Left renal pelvis (tissue), 4 donors: ENCODE data around the gene LETMD1. TPM values are rescaled to one million over a fixed set of nuclear protein-coding genes. Genes with fewer than 3 reads are reported as not detected.
A peak's percentile ranks its signal among the peaks of the same experiment; 100 is the strongest.
"Not testable (repeated sequence)": the region's sequence is repeated elsewhere in the genome, so short reads cannot be mapped to it uniquely, and the experiment has no call there.

Source experiments
- DNase-seq, 4 donors: peaks; one replicate each; pipeline ENCODE4 v3.0.0-alpha.2; 2013; ENCODE audit warnings: low read depth in 4 of 4, low spot score in 3 of 4
- polyA plus RNA-seq, 4 donors: library from polyadenylated mRNA; unstranded; fragments of 120-200 nt; gene quantifications; one replicate each; pipeline ENCODE4 v1.2.1, GENCODE V29; 2013; ENCODE audit not compliant: insufficient read length in 4 of 4

Gene LETMD1
- 100 to 1,000 TPM in 2 of 4 donors, 10 to 100 TPM in 2; 77.6 to 137 (median 97.6) TPM for polyA plus RNA-seq

DNA sequence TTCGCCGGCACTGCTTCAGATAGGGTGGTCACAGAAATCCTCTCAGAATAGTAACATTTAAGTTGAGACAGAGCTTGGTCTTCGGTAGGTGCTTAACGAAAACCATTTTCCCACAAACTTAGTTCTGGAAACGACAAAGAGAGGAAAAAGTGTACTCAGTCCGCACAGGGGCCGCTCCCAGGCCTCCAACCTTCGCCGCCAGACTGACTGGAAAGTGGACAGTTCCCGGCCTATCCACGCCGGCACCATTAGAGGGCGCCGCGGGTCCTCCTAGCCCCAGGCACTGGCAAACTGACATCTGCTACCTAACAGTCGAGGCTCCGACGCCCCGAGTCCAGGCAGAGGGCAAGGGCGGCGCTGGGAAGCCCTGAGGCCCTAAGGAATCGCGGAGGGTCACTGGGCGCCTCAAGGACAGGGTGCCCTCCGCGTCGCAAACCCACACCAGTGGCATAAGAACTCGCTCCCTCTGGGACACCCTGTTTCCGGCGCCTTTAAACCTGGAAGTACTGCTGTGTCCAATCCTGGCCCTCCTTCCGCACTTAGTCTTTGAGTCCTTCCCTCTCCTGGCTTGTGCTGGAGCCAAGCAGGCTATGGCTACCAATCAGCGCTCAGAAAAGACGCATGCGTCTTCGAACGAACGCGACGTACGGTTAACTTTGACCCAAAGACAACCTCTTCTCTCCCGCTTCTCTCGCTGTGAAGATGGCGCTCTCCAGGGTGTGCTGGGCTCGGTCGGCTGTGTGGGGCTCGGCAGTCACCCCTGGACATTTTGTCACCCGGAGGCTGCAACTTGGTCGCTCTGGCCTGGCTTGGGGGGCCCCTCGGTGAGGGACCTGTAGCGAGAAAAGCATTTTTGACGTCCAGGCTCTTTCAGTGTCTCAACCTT, at the start of gene LETMD1:
Gene LETMD1, plus strand, starts transcription at position 673 of the 886 bp plus-strand sequence. Its CDS starts 30 bp downstream, at position 703.
- DNase-seq, result peak; percentile 94 to 97 (median 96)

DNA sequence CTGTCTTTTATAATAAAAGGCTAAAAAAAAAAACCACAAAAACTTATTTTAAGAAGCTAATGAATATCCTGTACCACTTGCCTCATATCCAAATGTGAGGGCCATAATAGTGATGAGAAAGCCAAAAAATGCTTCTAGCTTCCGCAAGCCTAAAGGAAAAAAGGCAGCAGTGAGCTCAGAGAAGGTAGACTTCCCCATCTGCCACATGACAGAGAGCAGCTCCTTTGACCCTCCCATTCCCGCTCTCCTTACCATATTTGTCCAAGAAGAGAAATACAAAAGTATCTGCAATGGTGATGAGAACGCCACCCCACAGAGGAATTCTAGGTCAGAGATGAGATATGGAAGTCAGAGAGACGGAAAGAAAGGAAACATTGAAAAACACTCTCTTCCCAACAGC, 49.0 kb upstream of the LETMD1 start:
- no peak for DNase-seq

GRCh38 chr12:51000245-51000644, 47.9 kb upstream of the LETMD1 start:
- no peak for DNase-seq

DNA sequence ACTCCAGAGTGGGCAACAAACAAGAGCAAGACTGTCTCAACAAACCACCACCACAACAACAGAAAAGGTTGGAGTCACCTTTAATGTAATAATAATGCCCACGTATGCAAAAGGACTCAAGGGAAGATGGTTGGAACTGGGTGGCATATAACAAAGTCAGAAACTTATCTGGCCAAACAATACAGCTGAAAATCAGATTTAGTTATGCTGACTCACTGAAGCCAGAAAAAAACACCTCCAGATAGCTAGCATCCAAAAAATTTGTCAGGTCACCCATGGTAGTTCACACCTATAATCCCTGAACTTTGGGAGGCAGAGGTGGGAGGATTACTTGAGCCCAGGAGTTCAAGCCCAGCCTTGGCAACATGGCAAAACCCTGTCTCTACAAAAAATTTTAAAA, 46.3 kb upstream of the LETMD1 start:
- no peak for DNase-seq

- no peak for DNase-seq
Measured at GRCh38 chr12:51004504-51004903, 43.6 kb upstream of the LETMD1 start.

DNA sequence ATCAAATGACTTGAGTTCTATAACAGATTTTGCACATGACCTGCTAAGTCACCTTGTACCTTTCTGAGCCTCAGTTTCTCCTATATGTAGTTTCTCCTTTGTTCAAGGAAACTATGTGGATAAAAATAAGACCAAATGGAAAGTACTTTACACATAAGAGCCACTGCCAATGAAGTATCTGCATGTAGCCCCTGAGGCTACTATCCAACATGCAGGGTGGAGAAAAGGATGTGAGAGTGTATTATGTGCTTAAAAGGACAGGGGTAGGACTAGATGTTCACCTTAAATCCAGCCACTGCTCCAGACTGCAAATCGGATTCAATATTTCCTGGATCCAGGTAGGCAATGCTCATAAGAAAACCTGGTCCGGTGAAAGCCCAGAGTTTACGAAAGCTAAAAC, 43.1 kb upstream of the LETMD1 start:
- no peak for DNase-seq

DNA sequence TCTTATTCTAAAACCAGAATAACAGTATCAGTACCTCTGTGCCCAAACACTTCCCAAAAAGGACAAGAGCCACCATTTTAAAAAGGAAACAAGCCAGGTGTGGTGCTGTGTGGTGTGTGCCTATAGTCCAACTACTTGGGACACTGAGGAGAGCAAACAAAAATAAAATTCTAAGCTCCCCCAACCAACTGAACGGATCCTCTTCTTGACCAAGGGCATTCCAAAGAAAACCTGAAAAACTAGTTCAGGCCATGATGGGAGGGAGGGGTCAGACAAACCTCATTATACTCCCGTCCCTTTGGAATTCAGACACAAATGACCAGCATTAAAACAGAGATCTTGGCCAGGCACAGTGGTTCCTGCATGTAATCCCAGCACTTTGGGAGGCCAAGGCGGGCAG, 42.5 kb upstream of the LETMD1 start:
- no peak for DNase-seq

DNA sequence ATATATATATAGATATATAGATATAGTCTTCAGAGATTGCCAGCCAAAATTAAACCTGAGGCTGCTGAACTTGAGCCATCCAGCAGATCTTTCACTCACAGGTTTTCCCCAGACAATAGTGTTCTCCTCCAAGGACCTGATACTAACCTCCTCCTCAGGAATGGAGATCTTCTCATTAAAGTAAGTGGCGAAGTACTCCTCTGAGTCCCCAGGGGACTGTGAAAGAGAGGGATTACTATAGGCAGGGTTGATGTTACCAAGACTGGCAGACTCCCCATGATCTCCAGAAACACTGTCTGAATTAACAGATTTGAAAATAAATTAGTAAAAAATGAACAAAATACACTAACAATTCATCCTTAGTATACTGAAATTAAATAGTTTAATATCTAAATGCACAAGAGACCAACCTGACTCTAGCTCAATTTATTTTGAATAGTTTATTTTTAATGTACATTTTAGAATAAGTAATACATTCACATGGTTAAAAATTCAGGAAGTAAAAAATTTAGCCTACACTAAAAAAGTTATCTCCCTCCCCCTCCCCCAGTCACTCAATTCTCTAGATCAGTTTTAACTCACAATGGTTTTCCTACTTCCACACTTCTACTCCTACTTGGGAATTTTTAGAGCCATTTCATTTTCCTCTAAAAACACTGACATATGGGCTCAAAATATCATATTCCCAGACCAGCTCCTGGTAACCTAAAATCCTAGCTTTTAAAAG, 39.6 kb upstream of the LETMD1 start:
- DNase-seq, result no peak

- DNase-seq, result no peak
Measured at GRCh38 chr12:51009056-51009440, 39.1 kb upstream of the LETMD1 start.

DNA sequence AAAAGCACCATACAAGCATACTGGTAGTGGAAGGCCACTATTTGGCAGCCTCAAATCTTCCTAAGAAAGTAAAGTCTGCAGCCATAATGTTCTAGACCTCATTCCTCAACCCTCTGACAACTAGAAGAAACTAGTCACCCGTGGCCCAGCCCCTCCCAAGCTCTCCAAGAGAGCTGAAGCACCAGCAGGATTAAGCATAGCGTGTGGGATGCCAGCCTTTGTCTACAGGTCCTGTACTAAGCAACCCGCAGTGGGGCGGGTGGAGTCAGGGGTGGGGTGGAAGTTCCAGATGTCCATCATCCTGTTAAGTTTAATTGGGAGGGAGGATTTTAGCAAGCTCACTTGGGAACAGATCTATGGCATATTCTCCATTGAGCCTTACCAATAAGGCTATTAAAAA, 36.2 kb upstream of the LETMD1 start:
- DNase-seq, result no peak

DNA sequence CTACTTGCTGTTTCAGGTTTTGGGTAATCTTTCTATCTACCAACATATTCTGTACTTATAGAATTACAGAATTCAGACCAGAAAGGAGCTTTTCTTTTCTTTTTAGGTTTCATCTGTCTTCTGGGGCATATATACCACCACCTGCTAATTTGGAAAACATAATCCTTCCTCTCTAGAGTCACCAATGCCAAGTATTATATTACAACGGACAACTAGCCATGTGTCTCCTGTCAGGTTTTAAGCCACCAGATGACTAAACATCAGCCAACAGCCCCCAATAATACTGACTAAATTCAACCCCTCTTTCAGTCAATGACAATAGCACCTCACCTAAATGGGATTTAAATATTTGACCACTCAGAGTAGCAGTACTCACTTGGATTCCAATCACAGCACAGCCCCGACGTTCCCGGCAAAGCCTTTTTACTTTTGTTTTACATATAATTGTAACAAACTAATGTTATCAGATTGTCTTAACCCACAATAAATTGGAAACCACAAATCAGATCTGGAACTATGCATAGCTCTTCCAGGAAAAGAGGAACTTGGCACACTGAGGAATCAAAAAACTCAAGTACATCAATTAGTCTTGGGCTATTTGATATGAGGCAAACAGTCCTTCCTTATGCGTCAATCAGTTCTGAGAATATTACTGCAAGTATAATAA, 35.4 kb upstream of the LETMD1 start:
- DNase-seq, result no peak

GRCh38 chr12:51013441-51013840, 34.7 kb upstream of the LETMD1 start:
- no peak for DNase-seq

DNA sequence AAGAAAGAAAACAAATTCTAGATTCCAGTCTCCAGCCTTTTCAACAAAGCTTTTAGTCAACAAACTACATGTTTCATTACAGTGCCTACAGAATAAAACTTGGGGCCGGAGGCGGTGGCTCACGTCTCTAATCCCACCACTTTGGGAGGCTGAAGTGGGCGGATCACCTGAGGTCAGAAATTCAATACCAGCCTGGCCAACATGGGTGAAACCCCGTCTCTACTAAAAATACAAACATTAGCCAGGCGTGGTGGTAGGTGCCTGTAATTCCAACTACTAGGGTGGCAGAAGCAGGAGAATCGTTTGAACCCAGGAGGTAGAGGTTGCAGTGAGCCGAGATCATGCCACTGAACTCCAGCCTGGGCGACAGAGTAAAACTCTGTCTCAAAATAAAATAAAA, 33.7 kb upstream of the LETMD1 start:
- DNase-seq, result not testable (repeated sequence)

DNA sequence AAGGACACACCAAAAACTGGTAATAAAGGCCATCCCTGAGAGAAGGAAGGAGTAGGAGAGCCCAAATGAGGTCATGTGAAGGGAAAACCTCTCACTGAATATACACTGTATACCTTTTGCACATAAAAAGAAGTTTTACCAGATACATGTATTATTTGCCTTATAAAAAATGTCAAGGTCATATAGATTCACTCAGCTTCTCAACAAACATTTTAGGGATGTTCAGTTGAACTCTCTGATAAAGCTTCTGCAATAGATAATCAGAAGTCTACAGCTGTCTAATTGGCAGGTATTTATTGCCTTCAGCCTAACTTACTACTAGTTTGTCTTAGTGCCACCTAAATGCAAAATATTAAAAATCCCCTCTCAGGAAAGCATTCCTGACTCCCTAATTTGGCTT, 30.7 kb upstream of the LETMD1 start:
- DNase-seq, result no peak

DNA sequence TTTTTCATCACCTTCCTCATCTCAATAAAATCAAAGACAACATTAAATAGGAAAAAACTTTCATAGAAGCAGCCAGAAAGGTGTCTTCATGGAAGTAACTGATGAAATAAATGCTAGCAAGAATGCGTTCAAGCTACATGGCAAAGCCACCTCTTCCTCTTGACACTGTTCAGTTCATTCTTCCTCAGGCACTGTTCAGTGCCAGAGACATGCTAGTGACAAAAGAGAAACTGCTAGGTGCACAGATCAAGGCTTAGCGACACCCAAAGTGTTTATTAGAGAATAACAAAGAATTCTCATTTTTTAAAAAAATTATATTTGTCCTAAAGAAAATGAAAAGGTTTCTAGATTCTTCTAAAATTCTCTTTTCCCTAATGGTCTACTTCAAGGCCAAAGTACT, 29.2 kb upstream of the LETMD1 start:
- no peak for DNase-seq

GRCh38 chr12:51019927-51020326, 28.2 kb upstream of the LETMD1 start:
- DNase-seq, result no peak

- DNase-seq, result no peak
Measured at GRCh38 chr12:51020448-51021182, 27.5 kb upstream of the LETMD1 start.

DNA sequence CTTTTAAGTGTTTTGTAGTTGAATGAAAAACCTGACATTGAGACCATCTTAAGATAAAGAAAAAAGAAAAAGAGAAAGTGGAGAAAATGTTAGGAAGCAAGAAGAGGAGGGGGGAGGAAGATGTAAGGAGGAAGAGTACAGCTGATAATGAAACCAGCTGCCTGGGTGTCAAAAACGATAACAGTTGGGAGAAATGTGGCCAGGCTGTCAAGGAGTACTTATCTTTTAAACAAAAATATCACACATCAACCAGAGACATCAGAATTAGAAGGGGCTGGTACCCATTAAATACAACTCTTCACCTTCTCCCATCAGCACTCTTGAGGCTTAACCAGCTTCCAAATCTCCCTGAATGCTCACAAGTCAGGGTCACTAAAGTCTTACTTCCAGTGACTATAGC, 26.4 kb upstream of the LETMD1 start:
- DNase-seq, result no peak

GRCh38 chr12:51023625-51024382, 24.3 kb upstream of the LETMD1 start:
- no peak for DNase-seq

- no peak for DNase-seq
Measured at GRCh38 chr12:51025338-51025835, 22.7 kb upstream of the LETMD1 start.
